Measurements from ENCODE around the gene RBBP7. TPM values are rescaled to one million over a fixed set of nuclear protein-coding genes. Genes with fewer than 3 reads are reported as not detected.

RBBP7 gene
- 325 and 368 TPM in 2 replicates for total RNA-seq
- long read RNA-seq, transcript RBBP7-202 (12 exons, 2,036 nt), result minor isoform, 8 of 1,039 reads
- long read RNA-seq, transcript RBBP7-204 (12 exons, 1,904 nt), result minor isoform, 10 of 1,039 reads
- long read RNA-seq, transcript RBBP7-203 (12 exons, 2,333 nt), result major isoform, 895 of 1,039 reads
- long read RNA-seq, partial matches to known transcripts, result 37 of 1,039 reads
- long read RNA-seq, other reads (novel, unspliced or antisense), result 89 of 1,039 reads

DNA sequence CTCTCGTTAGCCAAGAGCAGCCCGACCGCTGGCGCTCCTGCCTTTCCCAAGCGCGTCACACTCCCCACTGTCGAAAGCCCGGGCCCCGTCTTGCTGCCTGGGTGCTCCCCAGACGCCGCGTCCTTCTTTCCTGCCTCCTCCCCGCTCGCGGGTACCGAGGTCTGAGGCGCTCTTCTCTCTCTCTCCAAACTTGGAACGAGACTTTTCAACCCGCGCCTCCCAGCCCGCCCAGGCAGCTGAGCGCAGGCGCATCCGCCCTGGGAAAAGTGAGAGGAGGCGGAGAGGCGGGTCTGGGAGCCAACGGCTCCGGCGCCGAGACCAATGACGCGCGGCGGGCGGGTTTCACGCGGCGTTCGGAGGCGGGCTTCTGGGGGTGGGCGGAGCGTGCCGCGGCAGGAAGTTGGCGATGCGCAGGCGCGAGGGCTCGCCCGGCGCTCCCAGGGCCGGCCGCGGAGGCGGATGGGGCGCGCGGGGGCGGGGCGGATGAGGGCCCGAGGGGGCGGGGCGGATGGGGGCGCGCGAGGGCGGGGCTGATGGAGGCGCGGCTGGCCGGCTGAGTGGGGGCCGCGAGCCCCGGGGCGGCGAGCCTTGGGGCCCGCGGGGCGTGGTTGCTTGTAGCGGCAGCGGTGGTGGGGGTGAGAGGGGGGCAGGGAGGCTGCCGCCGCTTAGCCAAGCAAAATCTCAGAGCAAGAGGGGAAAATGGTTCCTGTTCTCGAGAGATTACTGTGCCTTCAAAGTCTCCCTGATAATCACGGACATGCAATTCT is at the start of gene RBBP7:
TSS of gene RBBP7 (minus strand) at position 268 of the 767 bp plus-strand sequence. CDS start 309 bp downstream, outside the sequence.
- H3K36me3 Mint-ChIP-seq (ENCODE audit: low read depth), result peaks cover 13% of the 10 kb centered on the region
- H3K4me1 Mint-ChIP-seq, result peaks cover 55% of the 10 kb centered on the region
- peak within 1 kb of the TSS; percentile 99 for H3K27ac Mint-ChIP-seq (ENCODE audit: unreplicated experiment)
- peak within 1 kb of the TSS; percentile 100 for H3K4me3 Mint-ChIP-seq
- H3K27me3 Mint-ChIP-seq (ENCODE audit: low read depth), result peaks cover 6% of the 10 kb centered on the region
- H3K9me3 Mint-ChIP-seq, result no peaks in the 10 kb centered on the region
- TF ChIP-seq, protein P1, sequence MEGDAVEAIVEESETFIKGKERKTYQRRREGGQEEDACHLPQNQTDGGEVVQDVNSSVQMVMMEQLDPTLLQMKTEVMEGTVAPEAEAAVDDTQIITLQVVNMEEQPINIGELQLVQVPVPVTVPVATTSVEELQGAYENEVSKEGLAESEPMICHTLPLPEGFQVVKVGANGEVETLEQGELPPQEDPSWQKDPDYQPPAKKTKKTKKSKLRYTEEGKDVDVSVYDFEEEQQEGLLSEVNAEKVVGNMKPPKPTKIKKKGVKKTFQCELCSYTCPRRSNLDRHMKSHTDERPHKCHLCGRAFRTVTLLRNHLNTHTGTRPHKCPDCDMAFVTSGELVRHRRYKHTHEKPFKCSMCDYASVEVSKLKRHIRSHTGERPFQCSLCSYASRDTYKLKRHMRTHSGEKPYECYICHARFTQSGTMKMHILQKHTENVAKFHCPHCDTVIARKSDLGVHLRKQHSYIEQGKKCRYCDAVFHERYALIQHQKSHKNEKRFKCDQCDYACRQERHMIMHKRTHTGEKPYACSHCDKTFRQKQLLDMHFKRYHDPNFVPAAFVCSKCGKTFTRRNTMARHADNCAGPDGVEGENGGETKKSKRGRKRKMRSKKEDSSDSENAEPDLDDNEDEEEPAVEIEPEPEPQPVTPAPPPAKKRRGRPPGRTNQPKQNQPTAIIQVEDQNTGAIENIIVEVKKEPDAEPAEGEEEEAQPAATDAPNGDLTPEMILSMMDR (conservative IDR thresholded peaks at IDR 0.05), result no peak
- peak; percentile 95 for DNase-seq (ENCODE audit: low read depth, low spot score)

DNA sequence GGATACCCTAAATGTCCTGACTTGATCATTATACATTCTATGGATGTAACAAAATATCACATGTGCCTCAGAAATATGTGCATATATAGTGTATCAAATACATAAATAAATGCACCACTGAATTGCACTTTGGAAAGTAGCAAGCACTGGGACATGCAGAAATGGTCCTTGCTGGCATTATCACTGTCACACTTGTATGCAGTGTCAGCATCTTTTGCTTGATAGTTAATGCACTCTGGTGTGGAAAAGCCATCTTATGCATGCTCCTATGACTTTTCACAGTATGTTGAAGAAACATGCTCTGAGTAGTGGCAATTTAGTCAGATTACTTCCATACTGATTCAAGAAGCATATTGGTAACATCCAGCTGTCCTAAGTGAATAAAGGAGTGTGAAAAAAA is 48.8 kb upstream of the RBBP7 start:
- peaks cover 4% of the 10 kb centered on the region for H3K27me3 Mint-ChIP-seq (ENCODE audit: low read depth)
- no peak overlapping the region for H3K4me3 Mint-ChIP-seq
- no peak overlapping the region for H3K27ac Mint-ChIP-seq (ENCODE audit: unreplicated experiment)
- H3K36me3 Mint-ChIP-seq (ENCODE audit: low read depth), result no peaks in the 10 kb centered on the region
- no peak for DNase-seq (ENCODE audit: low read depth, low spot score)
- H3K9me3 Mint-ChIP-seq, result no peaks in the 10 kb centered on the region
- TF ChIP-seq, protein P1 (conservative IDR thresholded peaks at IDR 0.05), result no peak
- H3K4me1 Mint-ChIP-seq, result no peaks in the 10 kb centered on the region

DNA sequence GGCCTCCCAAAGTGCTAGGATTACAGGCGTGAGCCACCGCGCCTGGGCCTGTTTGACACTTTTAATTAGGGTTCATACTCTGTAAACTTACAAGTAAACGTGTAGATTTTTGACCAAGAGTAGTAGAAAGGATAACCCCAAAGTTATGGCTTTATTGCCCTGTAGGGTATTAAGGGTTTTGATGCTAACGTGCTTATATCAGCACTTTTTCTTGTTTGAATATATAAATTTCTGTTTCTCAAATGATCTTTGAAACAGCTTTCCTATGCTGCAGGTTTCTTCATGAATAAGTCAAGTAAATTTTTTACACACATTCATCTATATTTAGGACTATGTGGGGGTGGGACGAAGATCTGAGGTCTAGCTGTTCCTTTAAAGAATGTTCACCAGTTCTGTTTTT is 47.0 kb upstream of the RBBP7 start:
- H3K27ac Mint-ChIP-seq (ENCODE audit: unreplicated experiment), result no peak overlapping the region

DNA sequence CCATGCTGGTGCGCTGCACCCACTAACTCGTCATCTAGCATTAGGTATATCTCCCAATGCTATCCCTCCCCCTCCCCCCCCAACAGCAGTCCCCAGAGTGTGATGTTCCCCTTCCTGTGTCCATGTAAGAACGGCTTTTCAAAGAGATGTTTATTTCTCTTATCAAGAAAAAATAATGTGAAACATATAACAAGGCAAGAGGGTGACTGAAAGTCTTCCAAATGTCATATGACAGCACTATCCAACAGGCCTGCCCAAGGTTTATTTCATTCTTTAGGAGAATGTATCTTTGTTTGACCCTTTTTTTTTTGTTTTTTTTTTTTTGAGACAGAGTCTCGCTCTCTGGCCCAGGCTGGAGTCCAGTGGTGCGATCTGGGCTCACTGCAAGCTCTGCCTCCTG is 46.4 kb upstream of the RBBP7 start:
- Mint-ChIP-seq H3K9me3 (no peaks in the 10 kb centered on the region), H3K36me3 (ENCODE audit: low read depth) (no peaks in the 10 kb centered on the region), H3K27ac (ENCODE audit: unreplicated experiment) (no peak overlapping the region), H3K27me3 (ENCODE audit: low read depth) (no peaks in the 10 kb centered on the region), H3K4me3 (no peak overlapping the region), H3K4me1 (no peaks in the 10 kb centered on the region)
- TF ChIP-seq, protein P1 (conservative IDR thresholded peaks at IDR 0.05), result no peak
- no peak for DNase-seq (ENCODE audit: low read depth, low spot score)

More for the DNA sequence above, 47.0 kb upstream of the RBBP7 start:
- no peaks in the 10 kb centered on the region for H3K9me3 Mint-ChIP-seq
- no peaks in the 10 kb centered on the region for H3K4me1 Mint-ChIP-seq
- H3K27me3 Mint-ChIP-seq (ENCODE audit: low read depth), result peaks cover 3% of the 10 kb centered on the region
- TF ChIP-seq, protein P1 (conservative IDR thresholded peaks at IDR 0.05), result no peak
- no peak for DNase-seq (ENCODE audit: low read depth, low spot score)
- no peak overlapping the region for H3K4me3 Mint-ChIP-seq
- H3K36me3 Mint-ChIP-seq (ENCODE audit: low read depth), result no peaks in the 10 kb centered on the region

DNA sequence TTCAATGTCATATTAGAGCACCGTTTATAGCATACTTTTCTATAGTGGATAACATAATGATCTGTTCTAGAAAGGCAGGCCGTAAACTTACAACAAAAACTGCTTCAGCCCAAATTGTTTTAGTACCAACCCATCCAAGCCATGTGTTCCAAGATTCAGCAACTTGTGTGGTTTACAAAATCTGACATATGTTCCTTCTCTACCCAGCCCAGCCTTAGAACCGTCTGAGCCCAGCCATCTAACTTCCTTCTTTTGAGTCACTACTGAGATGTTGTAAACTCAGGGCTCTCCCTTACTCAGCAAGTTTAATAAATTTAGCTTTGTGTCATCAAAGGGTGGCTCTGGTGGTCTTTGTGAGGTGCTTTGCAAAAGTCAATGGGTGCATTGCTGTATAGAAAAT is 43.9 kb upstream of the RBBP7 start:
- Mint-ChIP-seq H3K36me3 (ENCODE audit: low read depth) (no peaks in the 10 kb centered on the region), H3K4me3 (no peak overlapping the region), H3K9me3 (no peaks in the 10 kb centered on the region), H3K27me3 (ENCODE audit: low read depth) (no peaks in the 10 kb centered on the region), H3K27ac (ENCODE audit: unreplicated experiment) (peak overlapping the region; percentile 14), H3K4me1 (no peaks in the 10 kb centered on the region)
- no peak for DNase-seq (ENCODE audit: low read depth, low spot score)
- TF ChIP-seq, protein P1 (conservative IDR thresholded peaks at IDR 0.05), result no peak

Measured in neural crest cell (in vitro differentiated cells).